ENCODE results near the gene KRT16. TPM values are rescaled to one million over a fixed set of nuclear protein-coding genes. Genes with fewer than 3 reads are reported as not detected.

KRT16 gene
- total RNA-seq, 1 experiment from 2014 or later = 42.6 TPM

GRCh38 chr17:41654678-41655607, 42.4 kb upstream of the KRT16 start:
- Histone ChIP-seq H4K20me1 (ENCODE audit: low read length) (no peaks in the 10 kb centered on the region), H3K79me2 (ENCODE audit: low read length) (no peaks in the 10 kb centered on the region), H3K27me3 (ENCODE audit: low read length) (no peaks in the 10 kb centered on the region), H3K9ac (ENCODE audit: low read length) (peak overlapping the region; percentile 75), H3K9me2 (replicated peaks; ENCODE audit: low read length) (no peaks in the 10 kb centered on the region), H3K4me2 (ENCODE audit: low read length) (peak overlapping the region; percentile 38), H3F3A (ENCODE audit: low read length, unreplicated experiment) (no peaks in the 10 kb centered on the region), H3K4me3 (ENCODE audit: low read length) (no peak overlapping the region), H3K36me3 (ENCODE audit: low read depth, low read length) (no peaks in the 10 kb centered on the region), H3K9me3 (ENCODE audit: low read length) (no peaks in the 10 kb centered on the region), H3K27ac (ENCODE audit: low read length) (peak overlapping the region; percentile 95), H2AFZ (ENCODE audit: low read length) (0 out of 2 replicates have a peak overlapping the region, but pooled peaks have one; percentile 0), H3K4me1 (ENCODE audit: insufficient read depth, low read length) (peaks cover 29% of the 10 kb centered on the region)
- TF ChIP-seq EZH2 (IDR thresholded peaks at IDR 0.05; ENCODE audit: low read length, unreplicated experiment) (no peak), EZH2phosphoT487 (IDR thresholded peaks at IDR 0.05; ENCODE audit: borderline replicate concordance, low read length) (no peak), CTCF (conservative IDR thresholded peaks at IDR 0.05; ENCODE audit: low read depth, low read length) (no peak)
- no TSS peak for BruUV-seq (replicated peaks)
- POLR2A ChIA-PET (ENCODE audit: unreplicated experiment) = interaction anchor here (0.5 to 1.2 kb wide), 3 partner anchors 34 to 761 kb away, joined by 4 to 14 read pairs (median 5); partner anchors contain the start of gene EIF1
- intact Hi-C loops (cut with micrococcal nuclease) = loop anchor here (2.0 kb wide), 1 partner anchor 752 kb away; no protein-coding TSS in a partner anchor
- ATAC-seq = no peak
- CTCF ChIA-PET = interaction anchor here (0.6 to 1.9 kb wide), 4 partner anchors 8 to 106 kb away, joined by 3 to 19 read pairs (median 7); no protein-coding TSS in a partner anchor
- DNase-seq = no peak

DNA sequence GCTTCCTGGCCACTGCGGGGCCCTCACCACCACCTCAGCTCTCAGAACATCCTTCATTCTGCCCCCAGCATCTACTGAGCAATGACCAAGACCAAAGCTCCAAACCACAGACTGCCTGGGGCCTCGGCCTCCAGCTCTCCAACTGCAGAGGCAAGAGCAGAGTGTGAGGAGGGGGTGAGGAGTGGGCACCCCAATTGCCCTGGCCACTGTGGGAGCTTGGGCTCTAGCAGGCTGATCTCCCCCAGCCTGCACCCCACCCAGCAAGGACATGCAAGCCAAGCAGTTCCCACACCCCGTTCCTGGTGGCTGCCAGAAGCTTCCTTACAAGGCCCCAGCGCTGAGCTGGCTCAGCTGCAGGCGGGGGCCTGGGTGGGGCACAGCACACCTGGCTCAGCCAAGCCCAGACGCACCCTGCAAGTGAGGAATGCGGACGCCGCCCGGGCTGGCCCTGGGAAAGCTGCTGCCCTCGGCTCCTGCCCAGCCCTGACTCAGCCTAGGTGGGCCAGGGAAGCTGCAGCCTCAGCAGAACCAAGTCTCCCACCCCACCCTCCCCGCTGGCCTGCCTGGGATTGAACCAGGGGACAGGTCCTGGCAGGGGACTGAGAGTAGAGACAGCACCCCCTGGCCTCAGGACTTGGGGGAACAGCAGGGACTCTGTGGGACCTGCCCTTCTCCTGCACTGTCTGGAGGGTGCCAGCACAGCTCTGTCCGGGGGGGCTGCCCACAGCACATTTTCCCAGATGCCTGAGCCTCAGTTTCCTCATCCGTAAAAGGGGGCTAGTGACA, 41.5 kb upstream of the KRT16 start:
- ChIA-PET CTCF (interaction anchor here (0.6 to 1.9 kb wide), 4 partner anchors 9 to 105 kb away, joined by 3 to 19 read pairs (median 7); no protein-coding TSS in a partner anchor), POLR2A (ENCODE audit: unreplicated experiment) (interaction anchor here (0.5 to 1.2 kb wide), 4 partner anchors 34 to 760 kb away, joined by 3 to 14 read pairs (median 4); partner anchors contain the start of gene EIF1)
- H3K4me1 ChIP-seq (ENCODE audit: insufficient read depth, low read length) = peaks cover 29% of the 10 kb centered on the region
- H3K36me3 ChIP-seq (ENCODE audit: low read depth, low read length) = no peaks in the 10 kb centered on the region
- no peaks in the 10 kb centered on the region for H3F3A ChIP-seq (ENCODE audit: low read length, unreplicated experiment)
- TF ChIP-seq EZH2phosphoT487 (IDR thresholded peaks at IDR 0.05; ENCODE audit: borderline replicate concordance, low read length) (no peak), CTCF (conservative IDR thresholded peaks at IDR 0.05; ENCODE audit: low read depth, low read length) (no peak), EZH2 (IDR thresholded peaks at IDR 0.05; ENCODE audit: low read length, unreplicated experiment) (no peak)
- no peaks in the 10 kb centered on the region for H3K9me2 ChIP-seq (replicated peaks; ENCODE audit: low read length)
- peak overlapping the region; percentile 38 for H3K4me2 ChIP-seq (ENCODE audit: low read length)
- H3K9me3 ChIP-seq (ENCODE audit: low read length) = no peaks in the 10 kb centered on the region
- H3K9ac ChIP-seq (ENCODE audit: low read length) = peak overlapping the region; percentile 75
- no TSS peak for BruUV-seq (replicated peaks)
- DNase-seq = peak; percentile 90
- no peak overlapping the region for H2AFZ ChIP-seq (ENCODE audit: low read length)
- no peaks in the 10 kb centered on the region for H3K79me2 ChIP-seq (ENCODE audit: low read length)
- peak overlapping the region; percentile 95 for H3K27ac ChIP-seq (ENCODE audit: low read length)
- H4K20me1 ChIP-seq (ENCODE audit: low read length) = no peaks in the 10 kb centered on the region
- H3K4me3 ChIP-seq (ENCODE audit: low read length) = no peak overlapping the region
- ATAC-seq = peak; percentile 91
- no peaks in the 10 kb centered on the region for H3K27me3 ChIP-seq (ENCODE audit: low read length)
- intact Hi-C loops (cut with micrococcal nuclease) = loop anchor here (2.0 kb wide), 1 partner anchor 751 kb away; no protein-coding TSS in a partner anchor
